GM12878 (cell line): ENCODE data around the gene POU5F1. TPM values are rescaled to one million over a fixed set of nuclear protein-coding genes. Genes with fewer than 3 reads are reported as not detected.

Experiments
- ATAC-seq: fragments of 200-7000 bp; cut with Tn5 transposase; 3 replicates; pipeline ENCODE4 v1.9.1; 2020; ENCODE audit warnings: mild to moderate bottlenecking, moderate library complexity
- BruUV-seq: library from RNA; stranded (reverse); fragments of 400-500 nt; replicated peaks from 2 replicates; lab custom pipeline; 2021; lab: Mats Ljungman, UMichigan
- CTCF ChIA-PET: fragments of 300-600 bp; sonication (Branson Sonifier 250); formaldehyde crosslinking; extraction: SDS; loops from one replicate; lab custom pipeline; 2021; ENCODE audit warnings: inconsistent platforms; lab: Yijun Ruan, JAX
- POLR2A ChIA-PET: fragments of 350-600 bp; formaldehyde crosslinking; extraction: SDS; loops from one replicate; lab custom pipeline; 2021; ENCODE audit warnings: inconsistent platforms; lab: Charles Lee
- RAD21 ChIA-PET: fragments of 300-600 bp; sonication (Branson Sonifier 250); formaldehyde crosslinking; loops from one replicate; lab custom pipeline; 2023; ENCODE audit warnings: antibody characterized with exemption; ENCODE audit not compliant: unreplicated experiment; lab: Charles Lee
- SMC1A ChIA-PET: fragments of 300-600 bp; sonication (Branson Sonifier 250); formaldehyde crosslinking; loops from one replicate; lab custom pipeline; 2023; ENCODE audit not compliant: unreplicated experiment, uncharacterized antibody; lab: Charles Lee
- DNase-seq: peaks from one replicate; pipeline ENCODE4 v3.0.0-alpha.2; 2011; ENCODE audit warnings: low read depth, low spot score
- FAIRE-seq: peaks from 3 replicates; lab custom pipeline; 2011; peaks lifted over from hg19 to GRCh38; lab: Jason Lieb, UNC
- H2AFZ ChIP-seq: 2 replicates; pipeline ENCODE4 v1.6.0; 2011; ENCODE audit warnings: low read depth, low read length, control low read depth; ENCODE audit not compliant: control insufficient read depth
- H3K27ac ChIP-seq: 2 replicates; pipeline ENCODE4 v1.5.1; 2011; ENCODE audit warnings: control low read depth; ENCODE audit not compliant: control insufficient read depth, insufficient read depth
- H3K27me3 ChIP-seq, 2 experiments: replicated peaks in 1 of 2; 2 replicates each; pipeline versions ENCODE4 v1.6.0 to v1.6.1; 2011; ENCODE audit warnings: low read length in 1 of 2; ENCODE audit not compliant: control insufficient read depth in 2 of 2, insufficient read depth in 2 of 2
- H3K36me3 ChIP-seq, 2 experiments: 2 replicates each; pipeline ENCODE4 v1.5.1; 2011; ENCODE audit warnings: low read length in 1 of 2; ENCODE audit not compliant: control insufficient read depth in 2 of 2, insufficient read depth in 2 of 2
- H3K4me1 ChIP-seq: 2 replicates; pipeline ENCODE4 v1.6.1; 2011; ENCODE audit warnings: mild to moderate bottlenecking, low read length, moderate library complexity, mixed read lengths; ENCODE audit not compliant: control insufficient read depth, insufficient read depth
- H3K4me2 ChIP-seq: 2 replicates; pipeline ENCODE4 v1.6.0; 2011; ENCODE audit warnings: control low read depth; ENCODE audit not compliant: control insufficient read depth, insufficient read depth
- H3K4me3 ChIP-seq: fragments of 200-600 bp; sonication (generic); 2 replicates; pipeline ENCODE4 v1.5.1; 2016
- H3K79me2 ChIP-seq: 2 replicates; pipeline ENCODE4 v1.6.0; 2011; ENCODE audit warnings: low read length; ENCODE audit not compliant: control insufficient read depth, insufficient read depth
- H3K9ac ChIP-seq: 2 replicates; pipeline ENCODE4 v1.8.0; 2011; ENCODE audit warnings: low read length, control low read depth, mixed read lengths; ENCODE audit not compliant: control insufficient read depth, insufficient read depth
- H3K9me3 ChIP-seq: replicated peaks from 3 replicates; pipeline ENCODE4 v1.5.1; 2011; ENCODE audit warnings: mild to moderate bottlenecking, low read length; ENCODE audit not compliant: control insufficient read depth, insufficient read depth
- H4K20me1 ChIP-seq: 2 replicates; pipeline ENCODE4 v1.6.0; 2011; ENCODE audit not compliant: control insufficient read depth, insufficient read depth
- DPF2 ChIP-seq: fragments of 450-650 bp; IDR thresholded peaks from 2 replicates; pipeline ENCODE4 v1.6.1; 2017; ENCODE audit warnings: mild to moderate bottlenecking
- EED ChIP-seq: sonication (generic); IDR thresholded peaks from 2 replicates; pipeline ENCODE4 v1.6.1; 2016; ENCODE audit warnings: antibody characterized with exemption, low read depth
- GATAD2B ChIP-seq: fragments of 450-650 bp; conservative IDR thresholded peaks from 2 replicates; pipeline ENCODE4 v1.6.1; 2017; ENCODE audit warnings: low read depth, mild to moderate bottlenecking, moderate library complexity
- HDGF ChIP-seq: fragments of 450-650 bp; IDR thresholded peaks from 2 replicates; pipeline ENCODE4 v1.6.1; 2016; ENCODE audit warnings: antibody characterized with exemption
- IKZF2 ChIP-seq, 2 experiments: fragments of 450-650 bp; IDR thresholded peaks; 2 replicates each; pipeline ENCODE4 v1.6.1; 2017; ENCODE audit warnings: mild to moderate bottlenecking in 2 of 2, moderate library complexity in 2 of 2
- NRF1 ChIP-seq: conservative IDR thresholded peaks from 2 replicates; pipeline ENCODE4 v1.6.1; 2011; ENCODE audit warnings: mild to moderate bottlenecking, low read depth, low read length, improper control_type of control experiment
- PML ChIP-seq: IDR thresholded peaks from 2 replicates; pipeline ENCODE4 v1.6.1; 2012; ENCODE audit warnings: low read length, inconsistent platforms
- POLR2AphosphoS2 ChIP-seq: IDR thresholded peaks from 2 replicates; pipeline ENCODE4 v1.6.1; 2011; ENCODE audit warnings: low read depth, mild to moderate bottlenecking, low read length, improper control_type of control experiment, moderate library complexity
- RB1 ChIP-seq: fragments of 450-650 bp; formaldehyde crosslinking; IDR thresholded peaks from 2 replicates; pipeline ENCODE4 v1.6.1; 2017; ENCODE audit warnings: mild to moderate bottlenecking, borderline replicate concordance
- SIN3A ChIP-seq: IDR thresholded peaks from 2 replicates; pipeline ENCODE4 v1.6.1; 2012; ENCODE audit warnings: low read depth, low read length, improper control_type of control experiment
- SMAD5 ChIP-seq: IDR thresholded peaks from 2 replicates; pipeline ENCODE4 v1.6.1; 2016; ENCODE audit warnings: antibody characterized with exemption, low read depth
- SMARCA5 ChIP-seq: fragments of 450-650 bp; IDR thresholded peaks from 2 replicates; pipeline ENCODE4 v1.6.1; 2017; ENCODE audit warnings: mild to moderate bottlenecking
- TAF1 ChIP-seq: IDR thresholded peaks from 2 replicates; pipeline ENCODE4 v1.6.1; 2011; ENCODE audit warnings: mild to moderate bottlenecking, low read depth, low read length, borderline replicate concordance
- ZNF217 ChIP-seq: fragments of 450-650 bp; IDR thresholded peaks from 2 replicates; pipeline ENCODE4 v1.6.1; 2017; ENCODE audit warnings: antibody characterized with exemption, mild to moderate bottlenecking
- ZSCAN29 ChIP-seq: fragments of 450-650 bp; IDR thresholded peaks from 2 replicates; pipeline ENCODE4 v1.6.1; 2017; ENCODE audit warnings: mild to moderate bottlenecking, moderate library complexity
- WGBS: methylation state at CpG from one replicate; pipeline ENCODE4 v1.1.6; 2016; ENCODE audit warnings: low lambda C conversion rate; ENCODE audit not compliant: insufficient replicate concordance, insufficient coverage; ENCODE audit errors: missing lambda C conversion rate; 5-methylcytosine and 5-hydroxymethylcytosine counted together
- in situ Hi-C: fragments of 300-500 bp; cut with MboI; formaldehyde crosslinking; loops from 9 replicates; pipeline ENCODE4 v1.14.3; 2018; ENCODE audit warnings: mixed read lengths
- intact Hi-C: fragments of 100-400 bp; cut with micrococcal nuclease; formaldehyde crosslinking; loops from one replicate; pipeline ENCODE4 v1.14.2; 2022; ENCODE audit not compliant: unreplicated experiment
- polyA plus RNA-seq, 11 experiments: library from polyadenylated mRNA; depleted of rRNA in 4 of 11; unstranded in 6 of 11; stranded (reverse) in 5 of 11; fragments of >200 nt; fragmentation: Nextera tagmentation in 4 of 11; fragmentation: Illumina TruSeq in 1 of 11; extraction: Ambion mirVana in 4 of 11; extraction: Trizol in 1 of 11; gene quantifications; 1 replicate in 1 of 11; 2 replicates in 10 of 11; pipeline versions ENCODE4 v1.2.1 to v1.2.3, GENCODE V29; 2011 to 2016; ENCODE audit warnings: inconsistent platforms in 2 of 11, missing spikeins in 2 of 11, low read depth in 1 of 11
- total RNA-seq, 4 experiments: library from RNA; depleted of rRNA in 3 of 4; stranded (reverse); fragments of >200 nt in 3 of 4; fragmentation: Illumina TruSeq in 1 of 4; extraction: Trizol in 1 of 4; gene quantifications; 2 replicates each; pipeline versions ENCODE4 v1.2.1 to v1.2.3, GENCODE V29; 2013 to 2021
- TF ChIP-seq, protein P1 (sequence below): IDR thresholded peaks from 2 replicates; pipeline ENCODE4 v1.6.1; 2012; ENCODE audit warnings: low read depth, low read length, improper control_type of control experiment
- TF ChIP-seq, protein P2 (sequence below): IDR thresholded peaks from 2 replicates; pipeline ENCODE4 v1.6.1; 2012; ENCODE audit warnings: improper control_type of control experiment, low read depth, low read length; ENCODE audit not compliant: insufficient replicate concordance

Gene POU5F1
- total and polyA plus RNA-seq, 10 of the 15 experiments (the other 5 are each of a cell fraction or from before 2014, with no cell fraction given): 1.4 to 5.5 (median 3.2) TPM

DNA sequence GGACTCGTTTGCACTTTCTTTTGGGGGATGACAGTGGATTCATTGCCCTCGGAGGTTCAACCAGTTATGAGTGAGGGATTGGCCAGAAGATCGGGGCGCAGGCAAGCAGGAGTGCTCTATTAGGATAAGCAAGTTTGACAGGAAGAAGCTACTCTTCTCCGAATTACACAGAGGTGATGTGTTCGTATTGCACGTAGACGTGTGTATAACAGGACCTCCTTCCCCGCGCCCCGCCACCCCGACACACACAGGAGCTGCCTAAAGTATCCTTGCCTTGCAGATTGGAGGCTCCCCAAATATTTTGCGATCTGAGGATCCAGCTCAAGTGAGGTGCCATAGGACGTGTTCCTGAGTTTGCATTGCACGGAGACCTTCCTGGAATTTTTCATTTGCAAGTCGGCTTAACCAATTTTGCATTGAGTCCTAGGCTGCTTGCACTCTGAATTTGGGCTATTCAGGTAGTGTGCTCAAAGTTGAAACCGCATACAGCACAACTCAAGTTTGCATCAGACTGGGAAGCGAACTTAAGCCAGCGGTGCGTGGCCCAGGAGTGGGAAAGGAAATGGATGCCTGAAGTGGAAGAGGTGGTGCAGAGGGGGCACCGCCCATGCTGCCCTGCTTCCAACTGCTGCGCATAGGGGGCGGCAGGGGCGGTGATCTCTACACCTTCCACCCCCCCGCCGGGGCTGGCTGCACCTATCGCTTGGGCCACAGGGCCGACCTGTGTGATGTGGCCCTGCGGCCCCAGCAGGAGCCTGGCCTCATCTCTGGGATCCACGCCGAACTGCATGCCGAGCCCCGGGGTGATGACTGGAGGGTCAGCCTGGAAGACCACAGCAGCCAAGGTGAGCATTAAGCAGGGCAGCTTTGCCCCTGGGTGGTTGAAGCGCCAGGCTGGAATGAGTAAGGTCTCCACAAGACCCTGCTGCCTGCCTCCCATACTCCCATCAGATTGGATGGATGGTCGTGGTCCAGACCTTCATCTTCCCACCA is 11.3 kb downstream of the POU5F1 start:
- peak overlapping the region; percentile 80 for H2AFZ ChIP-seq
- H3K36me3 ChIP-seq: peaks cover 8 to 12% of the 10 kb centered on the region in 2 experiments
- peak overlapping the region; percentile 77 for H3K4me2 ChIP-seq
- WGBS: 1% methylated on average over 34 of the region's 35 CpGs
- H3K9me3 ChIP-seq: no peaks in the 10 kb centered on the region
- no peak for DNase-seq
- POLR2A ChIA-PET: interaction anchor here (1.1 to 3.0 kb wide), 5 partner anchors 25 to 277 kb away, joined by 3 to 10 read pairs (median 5); no protein-coding TSS in a partner anchor
- in situ Hi-C loops (no loop called here), intact Hi-C loops (loop anchor here (2.0 kb wide), 1 partner anchor 34 kb away; no protein-coding TSS in a partner anchor)
- peaks cover 18% of the 10 kb centered on the region for H3K4me1 ChIP-seq
- CTCF ChIA-PET: interaction anchor here (0.7 to 2.9 kb wide), 17 partner anchors 11 to 240 kb away, joined by 3 to 17 read pairs (median 3); partner anchors contain the start of genes POU5F1 and PSORS1C2
- peak overlapping the region; percentile 90 for H3K4me3 ChIP-seq
- SMC1A ChIA-PET: interaction anchor here (1.0 to 4.2 kb wide), 6 partner anchors 12 to 208 kb away, joined by 3 to 21 read pairs (median 8); no protein-coding TSS in a partner anchor
- peak overlapping the region; percentile 81 for H3K9ac ChIP-seq
- BruUV-seq: TSS peak; percentile 79
- peaks cover 39% of the 10 kb centered on the region for H3K79me2 ChIP-seq
- RAD21 ChIA-PET: interaction anchor here (0.8 to 2.0 kb wide), 8 partner anchors 22 to 245 kb away, joined by 3 to 12 read pairs (median 4); partner anchors contain the start of gene VARS2
- no peak for FAIRE-seq
- H3K27me3 ChIP-seq: no peaks in the 10 kb centered on the region
- ATAC-seq: peak; percentile 52
- no peaks in the 10 kb centered on the region; the same call in 1 of the 2 replicates for H4K20me1 ChIP-seq
- H3K27ac ChIP-seq: peak overlapping the region; percentile 57
- TF ChIP-seq PML: peak; percentile 20; the same call in 1 of the 2 replicates
- peak; percentile 30; the same call in 1 of the 2 replicates for TF ChIP-seq TAF1
- no peak for TF ChIP-seq EED
- TF ChIP-seq RB1: no peak
- no peak for TF ChIP-seq ZSCAN29
- no peak for TF ChIP-seq SMAD5
- no peak for TF ChIP-seq ZNF217
- peak; percentile 31; the same call in 1 of the 2 replicates for TF ChIP-seq SIN3A
- peak in 1 of 2 experiments; percentile 9; a peak in 1 of 4 replicates for TF ChIP-seq IKZF2 (IDR thresholded peaks at IDR 0.05)
- no peak for TF ChIP-seq NRF1
- TF ChIP-seq GATAD2B: peak; percentile 26; the same call in 1 of the 2 replicates
- TF ChIP-seq SMARCA5: no peak
- peak; percentile 4; the same call in 1 of the 2 replicates for TF ChIP-seq DPF2
- TF ChIP-seq, protein P1, sequence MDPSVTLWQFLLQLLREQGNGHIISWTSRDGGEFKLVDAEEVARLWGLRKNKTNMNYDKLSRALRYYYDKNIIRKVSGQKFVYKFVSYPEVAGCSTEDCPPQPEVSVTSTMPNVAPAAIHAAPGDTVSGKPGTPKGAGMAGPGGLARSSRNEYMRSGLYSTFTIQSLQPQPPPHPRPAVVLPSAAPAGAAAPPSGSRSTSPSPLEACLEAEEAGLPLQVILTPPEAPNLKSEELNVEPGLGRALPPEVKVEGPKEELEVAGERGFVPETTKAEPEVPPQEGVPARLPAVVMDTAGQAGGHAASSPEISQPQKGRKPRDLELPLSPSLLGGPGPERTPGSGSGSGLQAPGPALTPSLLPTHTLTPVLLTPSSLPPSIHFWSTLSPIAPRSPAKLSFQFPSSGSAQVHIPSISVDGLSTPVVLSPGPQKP: no peak
- TF ChIP-seq, protein P2, sequence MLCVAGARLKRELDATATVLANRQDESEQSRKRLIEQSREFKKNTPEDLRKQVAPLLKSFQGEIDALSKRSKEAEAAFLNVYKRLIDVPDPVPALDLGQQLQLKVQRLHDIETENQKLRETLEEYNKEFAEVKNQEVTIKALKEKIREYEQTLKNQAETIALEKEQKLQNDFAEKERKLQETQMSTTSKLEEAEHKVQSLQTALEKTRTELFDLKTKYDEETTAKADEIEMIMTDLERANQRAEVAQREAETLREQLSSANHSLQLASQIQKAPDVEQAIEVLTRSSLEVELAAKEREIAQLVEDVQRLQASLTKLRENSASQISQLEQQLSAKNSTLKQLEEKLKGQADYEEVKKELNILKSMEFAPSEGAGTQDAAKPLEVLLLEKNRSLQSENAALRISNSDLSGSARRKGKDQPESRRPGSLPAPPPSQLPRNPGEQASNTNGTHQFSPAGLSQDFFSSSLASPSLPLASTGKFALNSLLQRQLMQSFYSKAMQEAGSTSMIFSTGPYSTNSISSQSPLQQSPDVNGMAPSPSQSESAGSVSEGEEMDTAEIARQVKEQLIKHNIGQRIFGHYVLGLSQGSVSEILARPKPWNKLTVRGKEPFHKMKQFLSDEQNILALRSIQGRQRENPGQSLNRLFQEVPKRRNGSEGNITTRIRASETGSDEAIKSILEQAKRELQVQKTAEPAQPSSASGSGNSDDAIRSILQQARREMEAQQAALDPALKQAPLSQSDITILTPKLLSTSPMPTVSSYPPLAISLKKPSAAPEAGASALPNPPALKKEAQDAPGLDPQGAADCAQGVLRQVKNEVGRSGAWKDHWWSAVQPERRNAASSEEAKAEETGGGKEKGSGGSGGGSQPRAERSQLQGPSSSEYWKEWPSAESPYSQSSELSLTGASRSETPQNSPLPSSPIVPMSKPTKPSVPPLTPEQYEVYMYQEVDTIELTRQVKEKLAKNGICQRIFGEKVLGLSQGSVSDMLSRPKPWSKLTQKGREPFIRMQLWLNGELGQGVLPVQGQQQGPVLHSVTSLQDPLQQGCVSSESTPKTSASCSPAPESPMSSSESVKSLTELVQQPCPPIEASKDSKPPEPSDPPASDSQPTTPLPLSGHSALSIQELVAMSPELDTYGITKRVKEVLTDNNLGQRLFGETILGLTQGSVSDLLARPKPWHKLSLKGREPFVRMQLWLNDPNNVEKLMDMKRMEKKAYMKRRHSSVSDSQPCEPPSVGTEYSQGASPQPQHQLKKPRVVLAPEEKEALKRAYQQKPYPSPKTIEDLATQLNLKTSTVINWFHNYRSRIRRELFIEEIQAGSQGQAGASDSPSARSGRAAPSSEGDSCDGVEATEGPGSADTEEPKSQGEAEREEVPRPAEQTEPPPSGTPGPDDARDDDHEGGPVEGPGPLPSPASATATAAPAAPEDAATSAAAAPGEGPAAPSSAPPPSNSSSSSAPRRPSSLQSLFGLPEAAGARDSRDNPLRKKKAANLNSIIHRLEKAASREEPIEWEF: no peak
- TF ChIP-seq POLR2AphosphoS2: no peak
- 0 out of 2 replicates have a peak, but pooled peaks have one; percentile 35 for TF ChIP-seq HDGF
